Colonic mucosa (tissue), 4 donors: ENCODE results near the gene SHISA5. TPM values are rescaled to one million over a fixed set of nuclear protein-coding genes. Genes with fewer than 3 reads are reported as not detected.

Experiments
- DNase-seq: peaks from one replicate; pipeline ENCODE4 v3.0.0-alpha.2; 2020
- H3K27ac ChIP-seq: fragments of 200-600 bp; one replicate; pipeline ENCODE4 v1.8.0; 2021
- H3K27me3 ChIP-seq: fragments of 200-600 bp; one replicate; pipeline ENCODE4 v1.8.0; 2021
- H3K36me3 ChIP-seq: fragments of 200-600 bp; one replicate; pipeline ENCODE4 v1.8.0; 2021
- H3K4me1 ChIP-seq: fragments of 200-600 bp; one replicate; pipeline ENCODE4 v1.8.0; 2021; ENCODE audit warnings: mild to moderate bottlenecking
- H3K4me3 ChIP-seq: fragments of 200-600 bp; one replicate; pipeline ENCODE4 v1.8.0; 2021
- H3K9ac ChIP-seq, 2 donors: one replicate each; pipeline ENCODE4 v1.7.0; 2013; ENCODE audit warnings: control low read depth in 2 of 2, low read depth in 2 of 2, low read length in 2 of 2
- H3K9me3 ChIP-seq: fragments of 200-600 bp; one replicate; pipeline ENCODE4 v1.8.0; 2021
- intact Hi-C: fragments of 100-400 bp; cut with DNase I; formaldehyde crosslinking; loops from one replicate; pipeline ENCODE4 v1.14.1; 2022
- microRNA-seq: library from miRNA; unstranded; fragments of <30 nt; microRNA quantifications from one replicate; pipeline ENCODE4, GENCODE V29; 2019
- total RNA-seq, 2 donors: library from RNA; stranded (reverse); fragmentation: NEBNext Ultra II Directional in 1 of 2; extraction: Animal tissue kit (Norgen Biotek cat#: 25700) in 1 of 2; gene quantifications; one replicate each; pipeline ENCODE4 v1.2.1, GENCODE V29; 2021
- TF ChIP-seq, protein P1 (sequence below): fragments of 200-600 bp; IDR thresholded peaks from one replicate; pipeline ENCODE4 v1.8.0; 2022; ENCODE audit warnings: antibody characterized with exemption, mild to moderate bottlenecking
- donor health status: healthy.
- donor health status: DM: no; HTN: no; CAD: no.
- donor health status: DM: no; HTN: no; CAD: no.

Gene SHISA5
- total RNA-seq, 2 donors from 2014 or later, result 115 to 123 TPM

DNA sequence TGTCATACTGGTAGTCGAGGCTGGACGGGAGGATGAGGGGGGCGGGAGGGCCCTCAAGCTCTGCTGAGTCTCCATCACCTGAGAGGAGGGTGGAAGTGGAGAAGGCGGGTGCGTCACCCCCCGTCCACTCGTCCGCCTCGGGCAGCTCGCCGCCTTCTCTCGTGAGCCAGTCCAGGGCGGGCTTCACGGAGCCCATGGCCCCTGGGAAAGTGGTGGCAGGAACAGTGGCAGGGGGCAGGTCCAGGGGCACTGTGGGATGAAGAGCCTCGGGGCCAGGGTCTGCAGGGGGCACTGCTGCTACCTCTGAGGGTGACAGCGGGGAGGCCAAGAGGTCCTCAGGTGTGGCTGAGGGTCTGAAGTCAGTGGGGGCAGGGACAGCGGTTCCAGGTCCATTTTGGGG, 84.4 kb downstream of the SHISA5 start:
- Histone ChIP-seq H3K27me3 (no peaks in the 10 kb centered on the region), H3K4me3 (no peak overlapping the region), H3K27ac (no peak overlapping the region), H3K9me3 (no peaks in the 10 kb centered on the region), H3K4me1 (no peaks in the 10 kb centered on the region), H3K9ac (no peak overlapping the region), H3K36me3 (no peaks in the 10 kb centered on the region)
- intact Hi-C loops, result no loop called here
- no peak for DNase-seq
- TF ChIP-seq, protein P1, sequence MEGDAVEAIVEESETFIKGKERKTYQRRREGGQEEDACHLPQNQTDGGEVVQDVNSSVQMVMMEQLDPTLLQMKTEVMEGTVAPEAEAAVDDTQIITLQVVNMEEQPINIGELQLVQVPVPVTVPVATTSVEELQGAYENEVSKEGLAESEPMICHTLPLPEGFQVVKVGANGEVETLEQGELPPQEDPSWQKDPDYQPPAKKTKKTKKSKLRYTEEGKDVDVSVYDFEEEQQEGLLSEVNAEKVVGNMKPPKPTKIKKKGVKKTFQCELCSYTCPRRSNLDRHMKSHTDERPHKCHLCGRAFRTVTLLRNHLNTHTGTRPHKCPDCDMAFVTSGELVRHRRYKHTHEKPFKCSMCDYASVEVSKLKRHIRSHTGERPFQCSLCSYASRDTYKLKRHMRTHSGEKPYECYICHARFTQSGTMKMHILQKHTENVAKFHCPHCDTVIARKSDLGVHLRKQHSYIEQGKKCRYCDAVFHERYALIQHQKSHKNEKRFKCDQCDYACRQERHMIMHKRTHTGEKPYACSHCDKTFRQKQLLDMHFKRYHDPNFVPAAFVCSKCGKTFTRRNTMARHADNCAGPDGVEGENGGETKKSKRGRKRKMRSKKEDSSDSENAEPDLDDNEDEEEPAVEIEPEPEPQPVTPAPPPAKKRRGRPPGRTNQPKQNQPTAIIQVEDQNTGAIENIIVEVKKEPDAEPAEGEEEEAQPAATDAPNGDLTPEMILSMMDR, result no peak

DNA sequence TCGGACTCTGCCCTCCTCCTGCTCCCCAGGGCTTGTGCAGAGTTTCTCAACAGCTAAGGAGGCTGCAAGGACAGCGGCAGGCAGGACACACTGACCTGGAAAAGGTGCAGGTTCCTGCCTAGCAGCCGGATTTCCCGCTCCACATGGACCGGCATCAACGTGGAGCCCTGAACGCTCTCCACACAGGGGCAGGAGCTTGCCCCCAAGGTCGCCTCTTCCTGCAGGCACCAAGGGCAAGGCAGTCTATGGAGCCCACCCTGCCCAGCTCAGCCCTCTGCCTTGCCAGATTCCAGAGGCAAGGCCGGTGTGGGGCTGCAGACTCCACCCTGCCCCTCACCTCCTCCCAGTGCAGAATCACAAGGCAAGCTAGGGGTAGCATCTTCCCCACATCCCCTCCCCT, 84.8 kb downstream of the SHISA5 start:
- Histone ChIP-seq H3K36me3 (no peaks in the 10 kb centered on the region), H3K4me1 (no peaks in the 10 kb centered on the region), H3K4me3 (no peak overlapping the region), H3K27ac (no peak overlapping the region), H3K9me3 (no peaks in the 10 kb centered on the region), H3K9ac (no peak overlapping the region), H3K27me3 (no peaks in the 10 kb centered on the region)
- DNase-seq, result no peak
- TF ChIP-seq, protein P1, result no peak
- intact Hi-C loops, result no loop called here

DNA sequence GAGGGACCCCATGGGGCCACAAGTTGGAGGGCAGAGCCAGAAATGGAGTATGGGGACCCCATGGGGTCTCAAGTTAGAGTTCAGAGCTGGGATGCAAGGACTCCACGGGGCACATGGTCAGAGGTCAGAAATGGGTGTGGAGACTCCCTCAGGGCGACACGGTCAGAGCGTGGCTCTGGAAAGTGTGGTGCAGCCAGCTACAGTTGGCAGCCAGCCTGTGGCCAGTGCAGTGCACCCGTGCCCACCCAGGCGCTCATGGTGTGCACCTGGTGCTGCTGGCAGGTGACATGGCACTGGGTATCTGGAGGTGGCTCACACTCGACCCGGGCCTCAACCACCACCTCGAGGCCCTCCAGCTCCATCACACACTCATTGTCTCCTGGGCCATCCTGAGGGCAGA, 85.3 kb downstream of the SHISA5 start:
- H3K27ac ChIP-seq, result no peak overlapping the region
- no peaks in the 10 kb centered on the region for H3K4me1 ChIP-seq
- intact Hi-C loops, result no loop called here
- H3K36me3 ChIP-seq, result no peaks in the 10 kb centered on the region
- no peak overlapping the region for H3K4me3 ChIP-seq
- no peak overlapping the region for H3K9ac ChIP-seq
- TF ChIP-seq, protein P1, result no peak
- DNase-seq, result no peak
- H3K9me3 ChIP-seq, result no peaks in the 10 kb centered on the region
- no peaks in the 10 kb centered on the region for H3K27me3 ChIP-seq

DNA sequence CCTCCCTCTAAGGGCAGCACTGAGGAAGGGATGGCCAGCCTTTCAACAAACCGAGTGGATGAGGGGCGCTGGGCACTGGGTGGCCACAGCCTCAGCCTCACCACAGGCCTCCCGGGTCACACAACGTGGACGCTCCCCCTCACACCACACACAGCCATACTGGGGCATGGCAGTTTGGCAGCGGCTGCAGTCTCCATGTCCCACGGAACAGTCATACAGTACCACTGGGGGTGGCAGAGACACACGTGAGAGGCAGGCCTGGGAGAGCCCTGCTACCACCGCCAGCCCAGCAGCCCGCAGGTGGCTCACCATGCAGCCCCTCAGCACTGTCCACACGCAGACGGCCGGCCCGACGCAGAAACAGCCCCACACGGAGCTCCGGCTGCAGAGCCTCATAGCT, 85.8 kb downstream of the SHISA5 start:
- TF ChIP-seq, protein P1, result no peak
- intact Hi-C loops, result no loop called here
- H3K27me3 ChIP-seq, result no peaks in the 10 kb centered on the region
- no peaks in the 10 kb centered on the region for H3K9me3 ChIP-seq
- H3K4me1 ChIP-seq, result no peaks in the 10 kb centered on the region
- no peak overlapping the region for H3K9ac ChIP-seq
- no peaks in the 10 kb centered on the region for H3K36me3 ChIP-seq
- no peak overlapping the region for H3K27ac ChIP-seq
- DNase-seq, result no peak
- no peak overlapping the region for H3K4me3 ChIP-seq

Small RNA genes lying within 50 kb of the gene (microRNA-seq; reads per million reads assigned to microRNA genes)
- gene MIR6823, result not detected

Other genes with a start within 250 kb of the SHISA5 start
- gene NME6, start 202.8 kb downstream of the SHISA5 start, total RNA-seq, result 10 to 100 TPM; 23.1 to 34.9 TPM
- gene SPINK8, start 170.5 kb downstream of the SHISA5 start, total RNA-seq, result not detected
- gene FBXW12, start 132.0 kb downstream of the SHISA5 start, total RNA-seq, result not detected
- 100 to 1,000 TPM in 1 of 2 donors, 10 to 100 TPM in 1; 70.6 to 131 TPM for gene PLXNB1, start 74.1 kb downstream of the SHISA5 start, total RNA-seq
- gene CCDC51, start 64.1 kb downstream of the SHISA5 start, total RNA-seq, result 10 to 100 TPM; 11.8 to 21.5 TPM
- gene TMA7, start 63.9 kb downstream of the SHISA5 start, total RNA-seq, result 100 to 1,000 TPM; 185 to 259 TPM
- 1 to 10 TPM; 3.2 to 8.6 TPM for gene ATRIP, start 57.4 kb downstream of the SHISA5 start, total RNA-seq
- 10 to 100 TPM in 1 of 2 donors, 1 to 10 TPM in 1; 8.1 to 51.0 TPM for gene PFKFB4, start 52.6 kb upstream of the SHISA5 start, total RNA-seq
- not detected for gene UCN2, start 59.6 kb upstream of the SHISA5 start, total RNA-seq
- 1 to 10 TPM; 3.8 to 5.1 TPM for gene COL7A1, start 91.2 kb upstream of the SHISA5 start, total RNA-seq
- 100 to 1,000 TPM; 682 to 753 TPM for gene UQCRC1, start 105.5 kb upstream of the SHISA5 start, total RNA-seq
- gene TMEM89, start 117.6 kb upstream of the SHISA5 start, total RNA-seq, result under 1 TPM in 1 of 2 donors, not detected in 1; 0.42 TPM
- gene SLC26A6, start 131.3 kb upstream of the SHISA5 start, total RNA-seq, result 100 to 1,000 TPM in 1 of 2 donors, 10 to 100 TPM in 1; 94.9 to 112 TPM
- 1 to 10 TPM; 1.3 to 2.0 TPM for gene CELSR3, start 158.7 kb upstream of the SHISA5 start, total RNA-seq
- 10 to 100 TPM; 24.3 to 29.7 TPM for gene NCKIPSD, start 181.7 kb upstream of the SHISA5 start, total RNA-seq
- gene IP6K2, start 213.0 kb upstream of the SHISA5 start, total RNA-seq, result 100 to 1,000 TPM; 101 to 134 TPM